ENCODE data around the gene FAM3D. TPM values are rescaled to one million over a fixed set of nuclear protein-coding genes. Genes with fewer than 3 reads are reported as not detected.

FAM3D gene
- total and polyA plus RNA-seq, 10 of the 15 experiments (the other 5 are each of a cell fraction or from before 2014, with no cell fraction given) = 0.04 to 0.07 TPM; not detected in 8

- TF ChIP-seq ZBTB40 (IDR thresholded peaks at IDR 0.05; ENCODE audit: borderline replicate concordance) (no peak), ZNF24 (IDR thresholded peaks at IDR 0.05) (no peak)
Observed at GRCh38 chr3:58584690-58585004, 81.9 kb downstream of the FAM3D start (continued).

Other genes starting within 250 kb of the FAM3D start
- gene PDHB, start 232.9 kb downstream of the FAM3D start, total RNA-seq (2014; rRNA removed) = 68.6 and 83.4 TPM in 2 replicates
- gene PDHB, start 232.9 kb downstream of the FAM3D start, total RNA-seq (2014; rRNA removed; fragmentation: Illumina TruSeq; extraction: Trizol) = 83.2 and 85.3 TPM in 2 replicates
- 62.9 and 65.5 TPM in 2 replicates for gene PDHB, start 232.9 kb downstream of the FAM3D start, total RNA-seq (2021)
- 92.2 and 121 TPM in 2 replicates for gene PDHB, start 232.9 kb downstream of the FAM3D start, polyA plus RNA-seq (2011; rRNA removed)
- 76.5 and 84.2 TPM in 2 replicates for gene PDHB, start 232.9 kb downstream of the FAM3D start, polyA plus RNA-seq (2014; fragmentation: Illumina TruSeq; extraction: Trizol)
- gene PDHB, start 232.9 kb downstream of the FAM3D start, polyA plus RNA-seq (2014; fragmentation: Nextera tagmentation; extraction: Ambion mirVana) = 100 to 1,000 TPM; 167 to 224 TPM
- 68.3 and 94.2 TPM in 2 replicates for gene PDHB, start 232.9 kb downstream of the FAM3D start, polyA plus RNA-seq (2014; rRNA removed)
- gene PDHB, start 232.9 kb downstream of the FAM3D start, polyA plus RNA-seq (2016; fragmentation: Nextera tagmentation; extraction: Ambion mirVana) = 100 to 1,000 TPM; 120 to 123 TPM
- gene KCTD6, start 174.7 kb downstream of the FAM3D start, total RNA-seq (2014; rRNA removed) = 6.7 and 8.8 TPM in 2 replicates
- gene KCTD6, start 174.7 kb downstream of the FAM3D start, total RNA-seq (2014; rRNA removed; fragmentation: Illumina TruSeq; extraction: Trizol) = 9.0 and 10.6 TPM in 2 replicates
- gene KCTD6, start 174.7 kb downstream of the FAM3D start, total RNA-seq (2021) = 5.2 and 5.8 TPM in 2 replicates
- 10.3 and 12.0 TPM in 2 replicates for gene KCTD6, start 174.7 kb downstream of the FAM3D start, polyA plus RNA-seq (2011; rRNA removed)
- gene KCTD6, start 174.7 kb downstream of the FAM3D start, polyA plus RNA-seq (2014; fragmentation: Illumina TruSeq; extraction: Trizol) = 10.7 and 13.1 TPM in 2 replicates
- gene KCTD6, start 174.7 kb downstream of the FAM3D start, polyA plus RNA-seq (2014; fragmentation: Nextera tagmentation; extraction: Ambion mirVana) = 1 to 10 TPM; 9.1 to 9.4 TPM
- 7.5 and 8.2 TPM in 2 replicates for gene KCTD6, start 174.7 kb downstream of the FAM3D start, polyA plus RNA-seq (2014; rRNA removed)
- 1 to 10 TPM; 6.1 to 8.4 TPM for gene KCTD6, start 174.7 kb downstream of the FAM3D start, polyA plus RNA-seq (2016; fragmentation: Nextera tagmentation; extraction: Ambion mirVana)
- gene ACOX2, start 129.6 kb downstream of the FAM3D start, total RNA-seq (2014; rRNA removed) = not detected in 2 replicates
- not detected in 2 replicates for gene ACOX2, start 129.6 kb downstream of the FAM3D start, total RNA-seq (2014; rRNA removed; fragmentation: Illumina TruSeq; extraction: Trizol)
- gene ACOX2, start 129.6 kb downstream of the FAM3D start, total RNA-seq (2021) = 0.16 TPM in 1 of 2 replicates, not detected in the other
- gene ACOX2, start 129.6 kb downstream of the FAM3D start, polyA plus RNA-seq (2011; rRNA removed) = not detected in 2 replicates
- not detected in 2 replicates for gene ACOX2, start 129.6 kb downstream of the FAM3D start, polyA plus RNA-seq (2014; fragmentation: Illumina TruSeq; extraction: Trizol)
- gene ACOX2, start 129.6 kb downstream of the FAM3D start, polyA plus RNA-seq (2014; fragmentation: Nextera tagmentation; extraction: Ambion mirVana) = not detected
- gene ACOX2, start 129.6 kb downstream of the FAM3D start, polyA plus RNA-seq (2014; rRNA removed) = not detected in 2 replicates
- under 1 TPM in 1 of 2 experiments, not detected in 1; 0.72 TPM for gene ACOX2, start 129.6 kb downstream of the FAM3D start, polyA plus RNA-seq (2016; fragmentation: Nextera tagmentation; extraction: Ambion mirVana)
- not detected in 2 replicates for gene FAM107A, start 89.4 kb downstream of the FAM3D start, total RNA-seq (2014; rRNA removed)
- gene FAM107A, start 89.4 kb downstream of the FAM3D start, total RNA-seq (2014; rRNA removed; fragmentation: Illumina TruSeq; extraction: Trizol) = not detected in 2 replicates
- not detected in 2 replicates for gene FAM107A, start 89.4 kb downstream of the FAM3D start, total RNA-seq (2021)
- not detected in 2 replicates for gene FAM107A, start 89.4 kb downstream of the FAM3D start, polyA plus RNA-seq (2011; rRNA removed)
- not detected in 2 replicates for gene FAM107A, start 89.4 kb downstream of the FAM3D start, polyA plus RNA-seq (2014; fragmentation: Illumina TruSeq; extraction: Trizol)
- not detected for gene FAM107A, start 89.4 kb downstream of the FAM3D start, polyA plus RNA-seq (2014; fragmentation: Nextera tagmentation; extraction: Ambion mirVana)
- gene FAM107A, start 89.4 kb downstream of the FAM3D start, polyA plus RNA-seq (2014; rRNA removed) = not detected in 2 replicates
- gene FAM107A, start 89.4 kb downstream of the FAM3D start, polyA plus RNA-seq (2016; fragmentation: Nextera tagmentation; extraction: Ambion mirVana) = not detected